HG03521 (cell line): ENCODE results near the gene TUT1.
"Not testable (repeated sequence)": the region's sequence is repeated elsewhere in the genome, so short reads cannot be mapped to it uniquely, and the experiment has no call there.

Experiments used
- ATAC-seq: cut with Tn5 transposase; IDR thresholded peaks from one replicate; pipeline ENCODE4 v1.9.1; 2021; ENCODE audit warnings: mild to moderate bottlenecking, moderate library complexity; ENCODE audit not compliant: unreplicated experiment

Gene TUT1

GRCh38 chr11:62591448-62592145 lies at the start of gene TUT1:
TSS of gene TUT1 (minus strand) at chr11:62591523. CDS start at chr11:62591485, 38 bp downstream.
- peak; percentile 86 for ATAC-seq

GRCh38 chr11:62632492-62632891 lies 41.2 kb upstream of the TUT1 start:
- ATAC-seq, result no peak

GRCh38 chr11:62627713-62628112 lies 36.4 kb upstream of the TUT1 start:
- no peak for ATAC-seq

GRCh38 chr11:62622476-62623089 lies 31.3 kb upstream of the TUT1 start:
- ATAC-seq, result no peak

GRCh38 chr11:62621567-62622470 lies 30.5 kb upstream of the TUT1 start, which contains the start of gene B3GAT3:
TSS of gene B3GAT3 (minus strand) at chr11:62621986. CDS start at chr11:62621947, 39 bp downstream.
- ATAC-seq, result peak; percentile 96

- no peak for ATAC-seq
Observed at GRCh38 chr11:62621027-62621566, 29.8 kb upstream of the TUT1 start.

GRCh38 chr11:62616957-62617356 lies 25.6 kb upstream of the TUT1 start:
- ATAC-seq, result not testable (repeated sequence)

GRCh38 chr11:62615521-62615920 lies 24.2 kb upstream of the TUT1 start:
- ATAC-seq, result no peak

GRCh38 chr11:62614275-62614674 lies 23.0 kb upstream of the TUT1 start:
- ATAC-seq, result no peak

- ATAC-seq, result no peak
Observed at GRCh38 chr11:62613291-62613778, 22.0 kb upstream of the TUT1 start.

- peak; percentile 66 for ATAC-seq
Observed at GRCh38 chr11:62612366-62613290, 21.3 kb upstream of the TUT1 start, which contains the start of the genes EML3 and ROM1. TSS of gene EML3 (minus strand) at chr11:62612775. CDS start at chr11:62612457, 318 bp downstream. TSS of gene ROM1 (plus strand) at chr11:62613257. CDS start at chr11:62613282, 25 bp downstream.

- peak; percentile 20 for ATAC-seq
Observed at GRCh38 chr11:62611705-62612365, 20.5 kb upstream of the TUT1 start.

GRCh38 chr11:62610814-62611704 lies 19.7 kb upstream of the TUT1 start:
- ATAC-seq, result no peak

GRCh38 chr11:62610403-62610802 lies 19.1 kb upstream of the TUT1 start:
- no peak for ATAC-seq

- no peak for ATAC-seq
Observed at GRCh38 chr11:62608776-62609175, 17.5 kb upstream of the TUT1 start.

- ATAC-seq, result no peak
Observed at GRCh38 chr11:62607714-62608113, 16.4 kb upstream of the TUT1 start.

- ATAC-seq, result no peak
Observed at GRCh38 chr11:62605902-62606301, 14.6 kb upstream of the TUT1 start.

- ATAC-seq, result no peak
Observed at GRCh38 chr11:62605467-62605866, 14.1 kb upstream of the TUT1 start.
